ENCODE results near the gene NR0B2.
"Not testable (repeated sequence)": the region's sequence is repeated elsewhere in the genome, so short reads cannot be mapped to it uniquely, and the experiment has no call there.

NR0B2 gene

GRCh38 chr1:26913754-26914619, at the start of gene NR0B2:
Gene NR0B2, minus strand, starts transcription at chr1:26913975. Its CDS starts 35 bp downstream, at chr1:26913940.
- DNase-seq (ENCODE audit: insufficient read length, low spot score) = no peak

GRCh38 chr1:26961826-26962225, 48.1 kb upstream of the NR0B2 start:
- DNase-seq (ENCODE audit: insufficient read length, low spot score) = no peak
- no peak for FAIRE-seq

More at GRCh38 chr1:26913754-26914619, at the start of gene NR0B2:
- no peak for FAIRE-seq

GRCh38 chr1:26960625-26960966, 46.8 kb upstream of the NR0B2 start:
- DNase-seq (ENCODE audit: insufficient read length, low spot score) (no peak), FAIRE-seq (no peak)

- FAIRE-seq = no peak
These were observed 46.2 kb upstream of the NR0B2 start, which contains the start of gene KDF1 for GRCh38 chr1:26959722-26960624. Gene KDF1, minus strand, starts transcription at chr1:26960468. Its CDS starts 8,088 bp downstream, at chr1:26952380.

GRCh38 chr1:26959270-26959669, 45.5 kb upstream of the NR0B2 start:
- DNase-seq (ENCODE audit: insufficient read length, low spot score) = no peak
- no peak for FAIRE-seq

More at GRCh38 chr1:26959722-26960624, 46.2 kb upstream of the NR0B2 start, which contains the start of gene KDF1:
- no peak for DNase-seq (ENCODE audit: insufficient read length, low spot score)

GRCh38 chr1:26957306-26957705, 43.5 kb upstream of the NR0B2 start:
- FAIRE-seq (no peak), DNase-seq (ENCODE audit: insufficient read length, low spot score) (no peak)

- no peak for FAIRE-seq
- no peak for DNase-seq (ENCODE audit: insufficient read length, low spot score)
These were observed 42.5 kb upstream of the NR0B2 start for GRCh38 chr1:26956321-26956720.

- FAIRE-seq (no peak), DNase-seq (ENCODE audit: insufficient read length, low spot score) (no peak)
These were observed 39.6 kb upstream of the NR0B2 start for GRCh38 chr1:26953374-26953773.

GRCh38 chr1:26951821-26952497, 38.2 kb upstream of the NR0B2 start:
- FAIRE-seq (no peak), DNase-seq (ENCODE audit: insufficient read length, low spot score) (no peak)

GRCh38 chr1:26951216-26951615, 37.4 kb upstream of the NR0B2 start:
- no peak for FAIRE-seq
- no peak for DNase-seq (ENCODE audit: insufficient read length, low spot score)

GRCh38 chr1:26950602-26951001, 36.8 kb upstream of the NR0B2 start:
- DNase-seq (ENCODE audit: insufficient read length, low spot score) = no peak

GRCh38 chr1:26949926-26950319, 36.1 kb upstream of the NR0B2 start:
- FAIRE-seq (no peak), DNase-seq (ENCODE audit: insufficient read length, low spot score) (no peak)

More at GRCh38 chr1:26950602-26951001, 36.8 kb upstream of the NR0B2 start:
- FAIRE-seq = no peak

- DNase-seq (ENCODE audit: insufficient read length, low spot score) (no peak), FAIRE-seq (no peak)
These were observed 35.6 kb upstream of the NR0B2 start for GRCh38 chr1:26949266-26949925.

GRCh38 chr1:26948725-26949057, 34.9 kb upstream of the NR0B2 start:
- FAIRE-seq; DNase-seq (ENCODE audit: insufficient read length, low spot score): not testable (repeated sequence)

GRCh38 chr1:26946270-26946669, 32.5 kb upstream of the NR0B2 start:
- FAIRE-seq (no peak), DNase-seq (ENCODE audit: insufficient read length, low spot score) (no peak)

GRCh38 chr1:26945728-26946127, 32.0 kb upstream of the NR0B2 start:
- no peak for FAIRE-seq
- no peak for DNase-seq (ENCODE audit: insufficient read length, low spot score)

- no peak for DNase-seq (ENCODE audit: insufficient read length, low spot score)
- no peak for FAIRE-seq
These were observed 31.4 kb upstream of the NR0B2 start for GRCh38 chr1:26945138-26945537.

GRCh38 chr1:26942656-26943055, 28.9 kb upstream of the NR0B2 start:
- DNase-seq (ENCODE audit: insufficient read length, low spot score) (no peak), FAIRE-seq (no peak)

- DNase-seq (ENCODE audit: insufficient read length, low spot score) (no peak), FAIRE-seq (no peak)
These were observed 27.5 kb upstream of the NR0B2 start for GRCh38 chr1:26941311-26941710.

GRCh38 chr1:26938659-26939025, 24.9 kb upstream of the NR0B2 start:
- FAIRE-seq (no peak), DNase-seq (ENCODE audit: insufficient read length, low spot score) (no peak)
